ENCODE measurements around the gene ZNF526. TPM values are rescaled to one million over a fixed set of nuclear protein-coding genes. Genes with fewer than 3 reads are reported as not detected.

The ZNF526 gene
- total RNA-seq, 1 donor, result 20.3 TPM

DNA sequence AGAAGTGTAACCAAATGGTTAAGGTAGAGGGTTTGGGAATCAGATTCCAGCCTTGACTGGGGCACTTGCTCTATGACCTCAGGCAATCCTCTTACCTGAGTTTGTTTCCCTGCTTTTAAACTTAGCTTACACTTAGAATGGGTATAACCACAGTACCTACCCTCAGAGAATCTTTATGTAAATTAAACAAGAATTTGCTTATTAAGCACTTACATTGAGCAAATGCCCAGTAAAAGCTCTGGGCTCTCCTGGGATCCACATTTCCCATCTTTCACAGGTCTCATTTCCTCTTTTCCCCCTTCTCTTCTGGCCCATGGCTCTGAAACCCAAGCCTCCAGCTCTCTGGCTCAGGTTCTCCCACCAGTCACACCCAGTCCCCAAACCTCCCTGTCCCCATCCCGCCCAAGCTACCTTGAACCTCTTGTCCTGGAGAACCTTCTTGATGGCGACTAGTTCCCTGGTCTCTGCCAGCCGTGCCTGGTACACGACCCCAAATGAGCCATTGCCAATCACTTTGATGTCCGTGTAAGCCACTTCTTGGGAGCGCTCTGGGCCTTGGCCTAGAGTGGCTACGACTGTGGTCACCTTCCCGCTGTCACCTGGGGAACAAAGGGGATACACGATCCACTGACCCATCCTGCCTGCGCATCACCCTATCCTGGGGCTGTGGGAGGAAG, 19.6 kb downstream of the ZNF526 start:
- TF ChIP-seq, protein P1, sequence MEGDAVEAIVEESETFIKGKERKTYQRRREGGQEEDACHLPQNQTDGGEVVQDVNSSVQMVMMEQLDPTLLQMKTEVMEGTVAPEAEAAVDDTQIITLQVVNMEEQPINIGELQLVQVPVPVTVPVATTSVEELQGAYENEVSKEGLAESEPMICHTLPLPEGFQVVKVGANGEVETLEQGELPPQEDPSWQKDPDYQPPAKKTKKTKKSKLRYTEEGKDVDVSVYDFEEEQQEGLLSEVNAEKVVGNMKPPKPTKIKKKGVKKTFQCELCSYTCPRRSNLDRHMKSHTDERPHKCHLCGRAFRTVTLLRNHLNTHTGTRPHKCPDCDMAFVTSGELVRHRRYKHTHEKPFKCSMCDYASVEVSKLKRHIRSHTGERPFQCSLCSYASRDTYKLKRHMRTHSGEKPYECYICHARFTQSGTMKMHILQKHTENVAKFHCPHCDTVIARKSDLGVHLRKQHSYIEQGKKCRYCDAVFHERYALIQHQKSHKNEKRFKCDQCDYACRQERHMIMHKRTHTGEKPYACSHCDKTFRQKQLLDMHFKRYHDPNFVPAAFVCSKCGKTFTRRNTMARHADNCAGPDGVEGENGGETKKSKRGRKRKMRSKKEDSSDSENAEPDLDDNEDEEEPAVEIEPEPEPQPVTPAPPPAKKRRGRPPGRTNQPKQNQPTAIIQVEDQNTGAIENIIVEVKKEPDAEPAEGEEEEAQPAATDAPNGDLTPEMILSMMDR (IDR thresholded peaks at IDR 0.05; ENCODE audit: insufficient read depth, low read depth, low read length), result no peak
- no peak overlapping the region for H3K4me3 ChIP-seq (ENCODE audit: low read depth, low read length)
- no peak for DNase-seq (ENCODE audit: low read depth)

DNA sequence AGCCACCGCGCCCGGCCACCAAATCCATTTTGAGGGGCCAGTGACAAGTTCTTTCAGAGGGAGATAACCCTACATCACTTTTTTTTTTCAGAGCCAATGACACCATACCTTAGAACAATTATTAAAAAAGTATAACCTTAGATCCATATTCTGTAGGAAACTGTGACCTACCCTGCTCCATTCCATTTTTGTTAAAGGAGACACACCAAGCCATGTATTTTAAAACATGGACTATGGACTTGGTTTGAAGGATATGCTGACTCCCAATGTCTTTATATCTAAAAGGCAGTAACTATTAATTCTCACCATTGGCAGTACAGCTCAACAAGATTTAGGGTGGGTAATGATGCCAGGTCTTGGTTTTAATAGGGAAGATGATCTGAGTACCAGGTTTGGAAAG, 21.2 kb downstream of the ZNF526 start:
- TF ChIP-seq, protein P1 (IDR thresholded peaks at IDR 0.05; ENCODE audit: insufficient read depth, low read depth, low read length), result no peak
- no peak for DNase-seq (ENCODE audit: low read depth)
- peak overlapping the region; percentile 90 for H3K4me3 ChIP-seq (ENCODE audit: low read depth, low read length)

DNA sequence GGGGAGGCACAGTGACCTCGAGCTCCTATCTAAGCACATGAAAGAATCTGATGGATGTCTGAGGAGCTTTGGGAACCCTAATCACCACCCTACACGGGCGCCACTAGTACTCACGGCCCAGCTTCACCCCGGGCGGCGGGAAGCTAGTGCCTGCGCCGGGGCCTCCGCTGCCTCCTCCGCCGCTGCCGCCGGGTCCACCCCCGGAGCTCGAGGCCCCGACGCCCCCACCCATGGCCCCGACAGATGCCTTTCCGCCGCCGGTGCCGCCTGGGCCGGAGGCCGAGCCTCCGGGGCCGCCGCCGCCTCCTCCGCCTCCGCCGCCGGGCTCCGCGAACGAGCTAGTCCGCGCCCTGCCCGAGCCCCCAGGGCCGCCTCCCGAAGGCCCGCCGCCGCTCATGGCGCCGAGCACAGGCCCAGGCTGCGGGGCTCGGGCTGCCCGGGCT, 22.0 kb downstream of the ZNF526 start:
- TF ChIP-seq, protein P1 (IDR thresholded peaks at IDR 0.05; ENCODE audit: insufficient read depth, low read depth, low read length), result no peak
- no peak for DNase-seq (ENCODE audit: low read depth)
- H3K4me3 ChIP-seq (ENCODE audit: low read depth, low read length), result peak overlapping the region; percentile 90

DNA sequence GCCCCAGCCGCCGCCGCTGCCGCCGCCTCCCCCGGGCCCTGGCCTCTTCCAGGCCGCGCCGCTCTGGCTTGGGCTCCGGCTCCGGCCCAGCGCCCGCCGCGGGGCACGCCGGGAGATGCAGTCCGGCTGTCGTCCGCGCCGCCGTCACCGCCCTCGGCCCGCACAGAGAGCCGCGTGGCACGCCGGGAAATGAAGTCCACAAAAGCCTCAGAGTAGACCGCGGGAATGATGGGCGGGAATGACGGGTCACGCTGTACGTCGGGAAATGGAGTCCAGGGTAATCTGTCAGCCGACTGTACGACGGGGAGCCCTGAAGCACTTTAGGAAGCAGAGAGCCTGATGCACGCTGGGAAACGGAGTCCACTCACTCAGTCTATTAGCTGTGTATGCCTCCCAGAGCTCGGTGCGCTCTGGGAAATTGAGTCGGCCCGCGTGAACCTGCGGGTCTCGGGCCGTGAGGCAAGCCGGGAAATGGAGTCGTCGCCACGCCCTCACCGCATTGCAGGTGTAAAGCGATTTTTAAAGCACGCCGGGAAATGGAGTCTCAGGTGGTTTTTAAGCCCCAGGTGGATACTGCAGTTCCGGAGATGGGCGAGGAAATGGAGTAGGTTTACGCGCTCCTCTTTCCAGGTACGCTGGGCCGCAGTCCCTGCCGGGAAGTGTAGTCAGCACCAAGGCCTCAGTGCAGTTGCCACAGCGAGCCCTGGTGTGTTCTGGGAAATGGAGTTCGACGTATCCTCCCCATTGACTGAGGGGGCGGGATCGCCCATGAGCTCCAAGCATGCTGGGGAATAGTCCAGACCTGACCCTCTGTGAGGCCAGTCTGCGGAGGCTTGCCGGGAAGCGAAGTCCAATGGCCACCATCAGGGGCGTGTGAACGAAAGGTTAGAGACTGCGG, 22.6 kb downstream of the ZNF526 start, which contains the start of gene GSK3A:
TSS of gene GSK3A (minus strand) at position 91 of the 898 bp plus-strand sequence. CDS start 137 bp downstream, outside the sequence.
- DNase-seq (ENCODE audit: low read depth), result peak; percentile 99
- peak within 1 kb of the TSS; percentile 90 for H3K4me3 ChIP-seq (ENCODE audit: low read depth, low read length)
- TF ChIP-seq, protein P1 (IDR thresholded peaks at IDR 0.05; ENCODE audit: insufficient read depth, low read depth, low read length), result no peak

DNA sequence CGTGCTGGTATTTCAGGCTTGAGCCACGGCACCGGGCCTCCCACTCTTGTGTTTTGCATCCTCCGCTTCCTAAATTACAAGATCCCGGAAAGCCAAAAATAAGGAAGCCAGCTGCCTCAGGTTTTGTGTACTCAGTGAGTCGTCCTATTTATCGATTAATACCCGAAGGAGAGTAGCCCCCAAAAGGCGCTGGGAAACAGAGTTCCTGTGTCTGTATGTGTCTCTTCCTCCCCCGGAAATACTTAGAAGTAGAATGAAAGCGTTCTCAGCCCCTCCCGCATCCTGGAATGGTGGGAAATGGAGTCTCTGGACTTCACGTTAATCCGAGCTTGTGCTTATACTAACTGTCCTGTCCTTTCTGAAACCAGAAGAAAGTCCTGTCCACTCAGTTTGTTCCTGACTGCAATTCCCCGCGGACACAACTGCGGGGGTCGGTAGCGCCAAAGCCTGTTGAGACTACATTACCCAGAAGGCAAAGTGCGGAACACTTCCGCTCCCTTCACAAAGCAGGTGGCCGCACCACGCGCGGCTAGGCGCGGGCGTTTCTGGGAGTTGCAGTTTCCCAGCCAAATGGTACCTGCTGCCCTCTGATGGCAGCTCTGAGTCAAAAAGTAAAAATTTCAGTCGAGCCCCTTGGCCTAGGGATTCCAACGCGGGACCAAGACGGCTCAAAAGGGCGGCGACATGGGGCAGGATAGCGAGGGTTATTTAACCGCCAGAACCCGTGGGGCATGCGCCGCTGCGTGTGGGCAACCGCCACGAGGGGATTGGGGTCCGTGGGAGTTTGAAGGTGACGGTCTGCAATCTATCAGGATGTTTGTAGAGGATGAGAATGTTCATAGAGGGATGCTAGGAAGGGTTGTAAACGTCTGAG, 24.5 kb downstream of the ZNF526 start:
- peak overlapping the region; percentile 81 for H3K4me3 ChIP-seq (ENCODE audit: low read depth, low read length)
- TF ChIP-seq, protein P1 (IDR thresholded peaks at IDR 0.05; ENCODE audit: insufficient read depth, low read depth, low read length), result peak; percentile 59
- DNase-seq (ENCODE audit: low read depth), result peak; percentile 95

DNA sequence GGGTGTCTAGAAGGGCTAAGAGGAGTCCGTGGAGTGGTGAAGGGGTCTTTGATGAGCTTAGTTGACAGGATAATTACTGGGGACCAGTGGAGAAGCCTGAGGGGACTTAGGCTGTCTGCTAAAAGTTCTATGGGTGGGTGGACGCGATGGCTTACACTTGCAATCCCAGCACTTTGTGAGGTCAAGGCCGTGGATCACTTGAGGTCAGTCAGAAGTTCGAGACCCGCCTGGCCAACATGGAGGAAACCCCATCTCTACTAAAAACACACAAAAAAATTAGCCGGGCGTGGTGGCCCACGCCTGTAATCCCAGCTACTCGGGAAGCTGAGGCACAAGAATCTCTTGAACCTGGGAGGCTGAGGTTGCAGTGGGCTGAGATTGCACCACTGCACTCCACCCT, 25.1 kb downstream of the ZNF526 start:
- no peak for DNase-seq (ENCODE audit: low read depth)

More for the DNA sequence above, 25.1 kb downstream of the ZNF526 start:
- H3K4me3 ChIP-seq (ENCODE audit: low read depth, low read length), result no peak overlapping the region
- TF ChIP-seq, protein P1 (IDR thresholded peaks at IDR 0.05; ENCODE audit: insufficient read depth, low read depth, low read length), result no peak
